Hematopoietic multipotent progenitor cell treated with erythropoietin and hydrocortisone succinate and interleukin-3 and kit ligand, for 17 days (in vitro differentiated cells): ENCODE data around the gene TDRD12.

ENCODE experiments used
- DNase-seq: peaks from one replicate; pipeline ENCODE4 v3.0.0-alpha.2; 2015; ENCODE audit warnings: low spot score

The TDRD12 gene, protein sequence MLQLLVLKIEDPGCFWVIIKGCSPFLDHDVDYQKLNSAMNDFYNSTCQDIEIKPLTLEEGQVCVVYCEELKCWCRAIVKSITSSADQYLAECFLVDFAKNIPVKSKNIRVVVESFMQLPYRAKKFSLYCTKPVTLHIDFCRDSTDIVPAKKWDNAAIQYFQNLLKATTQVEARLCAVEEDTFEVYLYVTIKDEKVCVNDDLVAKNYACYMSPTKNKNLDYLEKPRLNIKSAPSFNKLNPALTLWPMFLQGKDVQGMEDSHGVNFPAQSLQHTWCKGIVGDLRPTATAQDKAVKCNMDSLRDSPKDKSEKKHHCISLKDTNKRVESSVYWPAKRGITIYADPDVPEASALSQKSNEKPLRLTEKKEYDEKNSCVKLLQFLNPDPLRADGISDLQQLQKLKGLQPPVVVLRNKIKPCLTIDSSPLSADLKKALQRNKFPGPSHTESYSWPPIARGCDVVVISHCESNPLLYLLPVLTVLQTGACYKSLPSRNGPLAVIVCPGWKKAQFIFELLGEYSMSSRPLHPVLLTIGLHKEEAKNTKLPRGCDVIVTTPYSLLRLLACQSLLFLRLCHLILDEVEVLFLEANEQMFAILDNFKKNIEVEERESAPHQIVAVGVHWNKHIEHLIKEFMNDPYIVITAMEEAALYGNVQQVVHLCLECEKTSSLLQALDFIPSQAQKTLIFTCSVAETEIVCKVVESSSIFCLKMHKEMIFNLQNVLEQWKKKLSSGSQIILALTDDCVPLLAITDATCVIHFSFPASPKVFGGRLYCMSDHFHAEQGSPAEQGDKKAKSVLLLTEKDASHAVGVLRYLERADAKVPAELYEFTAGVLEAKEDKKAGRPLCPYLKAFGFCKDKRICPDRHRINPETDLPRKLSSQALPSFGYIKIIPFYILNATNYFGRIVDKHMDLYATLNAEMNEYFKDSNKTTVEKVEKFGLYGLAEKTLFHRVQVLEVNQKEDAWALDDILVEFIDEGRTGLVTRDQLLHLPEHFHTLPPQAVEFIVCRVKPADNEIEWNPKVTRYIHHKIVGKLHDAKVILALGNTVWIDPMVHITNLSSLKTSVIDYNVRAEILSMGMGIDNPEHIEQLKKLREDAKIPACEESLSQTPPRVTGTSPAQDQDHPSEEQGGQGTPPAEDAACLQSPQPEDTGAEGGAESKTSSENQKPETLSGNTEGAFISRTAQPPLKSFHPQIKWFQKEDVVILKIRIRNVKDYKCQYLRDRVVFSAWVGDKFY (N-terminal part only)

DNA sequence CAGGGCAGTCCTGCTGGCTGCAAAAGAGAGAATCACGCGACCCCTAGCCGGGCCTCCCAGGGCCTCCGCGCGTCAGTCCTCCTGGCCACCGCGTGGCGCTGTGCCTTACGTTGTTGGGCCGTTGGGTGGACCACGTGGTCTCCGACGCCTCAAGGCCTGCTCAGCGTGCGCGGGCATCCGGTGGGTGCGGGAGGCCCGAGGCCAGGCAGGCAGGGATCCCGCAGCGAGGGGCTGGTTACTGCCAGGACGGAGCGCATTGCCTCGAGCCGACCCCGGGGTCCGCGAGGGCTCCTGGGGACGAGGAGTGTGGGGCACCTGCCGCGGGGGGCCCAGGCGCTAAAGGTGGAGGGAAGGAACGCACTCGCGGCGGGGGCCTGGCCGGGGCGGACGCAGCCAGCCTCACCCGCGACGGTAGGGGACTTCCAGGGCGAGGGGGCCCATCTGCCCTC is at the start of gene TDRD12:
TSS of gene TDRD12 (plus strand) at position 157 of the 449 bp plus-strand sequence. CDS start 306 bp downstream, outside the sequence.
- DNase-seq = no peak

DNA sequence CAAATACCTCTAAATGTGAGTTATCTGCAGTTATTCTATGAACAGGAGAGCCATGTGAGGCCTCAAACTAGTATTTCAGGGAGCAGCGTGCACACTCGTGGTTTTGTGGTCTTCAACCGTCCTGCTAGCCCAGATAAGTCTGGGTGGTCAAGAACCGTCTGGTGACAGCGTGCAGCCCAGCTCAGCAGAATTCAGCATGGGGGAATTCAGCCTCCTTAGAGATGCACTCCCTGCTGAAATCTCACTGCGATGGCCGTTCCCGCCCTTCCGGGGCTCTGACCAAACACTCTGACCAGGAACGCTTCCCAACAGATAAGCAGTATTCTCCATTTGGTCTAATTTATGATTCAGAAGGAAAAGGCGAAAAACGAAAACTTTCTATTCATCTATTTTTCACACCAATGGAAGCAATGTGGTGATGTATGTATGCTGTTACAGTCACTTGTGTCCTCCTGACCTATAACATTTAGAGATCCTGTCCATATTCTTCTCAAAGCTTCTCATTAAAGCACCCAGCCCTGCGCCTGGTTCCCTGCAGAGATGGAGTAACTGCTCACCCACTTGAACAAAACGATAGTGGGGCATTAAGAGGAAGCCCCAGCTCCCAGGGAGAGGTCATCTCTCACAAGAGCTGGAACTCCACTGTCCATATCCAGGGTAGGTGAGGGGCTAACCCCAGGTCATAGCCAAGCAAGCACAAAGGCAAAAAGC is 47.5 kb upstream of the TDRD12 start:
- peak; percentile 51 for DNase-seq

DNA sequence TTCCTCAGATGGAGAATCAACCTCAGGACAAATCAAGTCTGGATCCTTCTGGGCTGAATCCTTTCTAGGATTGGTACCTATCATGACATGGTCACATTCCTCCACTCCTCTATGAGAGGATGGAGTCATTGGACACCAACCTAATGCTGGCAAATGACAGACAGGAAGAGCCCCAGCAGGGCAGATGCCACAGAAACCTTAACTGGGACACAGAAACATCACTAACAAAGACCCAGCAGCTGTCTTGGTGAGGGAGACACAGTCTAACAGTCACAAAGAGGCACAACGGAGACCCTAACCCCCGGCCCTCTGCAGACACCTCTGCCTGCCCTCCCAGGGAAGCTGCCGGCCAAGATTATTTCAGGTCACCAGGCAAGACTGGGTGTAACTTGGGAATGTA is 46.7 kb upstream of the TDRD12 start:
- peak; percentile 41 for DNase-seq

DNA sequence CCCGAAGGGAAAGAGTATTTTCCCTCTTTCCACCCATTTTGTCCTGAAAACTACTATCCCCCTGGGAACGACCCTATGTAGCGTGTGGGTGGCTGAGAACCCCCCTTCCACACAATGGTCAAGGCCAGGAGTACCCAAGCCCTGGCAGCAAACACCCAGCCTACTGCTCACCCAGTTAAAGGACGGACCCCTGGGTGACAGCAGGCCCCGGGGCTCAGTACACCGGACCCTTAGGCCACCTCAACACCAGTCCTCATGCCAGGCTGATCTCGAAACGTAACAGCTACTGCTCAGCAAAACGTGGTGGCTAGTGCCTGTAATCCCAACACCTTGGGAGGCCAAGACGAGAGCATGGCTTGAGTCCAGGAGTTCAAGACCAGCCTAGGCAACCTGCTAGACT is 46.0 kb upstream of the TDRD12 start:
- peak; percentile 34 for DNase-seq

DNA sequence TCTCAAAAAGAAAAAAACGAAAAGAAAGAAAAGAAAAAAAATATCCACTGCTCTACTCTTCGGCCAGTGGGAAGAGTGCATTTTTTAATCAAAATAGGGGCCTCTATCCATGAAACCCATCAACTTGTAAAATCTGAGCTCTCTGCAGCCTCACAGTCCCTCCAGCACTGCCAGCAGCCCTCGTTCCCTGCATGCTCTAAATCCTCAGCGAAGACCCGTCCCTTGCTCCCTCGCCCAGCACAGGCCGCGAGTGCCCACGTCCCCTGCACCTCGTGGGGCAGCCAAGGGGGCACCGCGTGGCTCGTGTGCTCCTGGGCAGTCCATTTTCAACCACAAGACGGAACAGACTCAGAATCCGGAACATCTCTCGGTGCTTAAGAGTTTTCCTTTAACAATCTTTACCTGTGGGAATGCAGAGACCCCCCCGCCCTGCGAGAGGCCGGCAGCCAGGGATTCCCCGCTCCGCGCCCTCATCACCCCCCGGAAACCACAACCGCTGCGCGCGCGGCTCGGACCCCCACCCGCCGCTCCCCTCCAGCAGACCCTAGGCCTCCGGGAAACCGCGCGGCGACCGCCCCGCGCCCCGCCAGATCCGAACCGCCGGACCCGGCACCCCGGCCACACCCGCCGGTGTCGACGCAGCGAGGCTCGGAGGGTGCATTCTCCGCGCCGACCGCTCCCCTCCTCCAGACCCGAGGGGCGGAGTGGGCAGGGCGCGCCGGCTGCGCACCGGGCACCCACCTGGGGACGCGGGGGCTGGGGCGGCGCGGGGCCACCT is 45.2 kb upstream of the TDRD12 start:
- DNase-seq = peak; percentile 42

DNA sequence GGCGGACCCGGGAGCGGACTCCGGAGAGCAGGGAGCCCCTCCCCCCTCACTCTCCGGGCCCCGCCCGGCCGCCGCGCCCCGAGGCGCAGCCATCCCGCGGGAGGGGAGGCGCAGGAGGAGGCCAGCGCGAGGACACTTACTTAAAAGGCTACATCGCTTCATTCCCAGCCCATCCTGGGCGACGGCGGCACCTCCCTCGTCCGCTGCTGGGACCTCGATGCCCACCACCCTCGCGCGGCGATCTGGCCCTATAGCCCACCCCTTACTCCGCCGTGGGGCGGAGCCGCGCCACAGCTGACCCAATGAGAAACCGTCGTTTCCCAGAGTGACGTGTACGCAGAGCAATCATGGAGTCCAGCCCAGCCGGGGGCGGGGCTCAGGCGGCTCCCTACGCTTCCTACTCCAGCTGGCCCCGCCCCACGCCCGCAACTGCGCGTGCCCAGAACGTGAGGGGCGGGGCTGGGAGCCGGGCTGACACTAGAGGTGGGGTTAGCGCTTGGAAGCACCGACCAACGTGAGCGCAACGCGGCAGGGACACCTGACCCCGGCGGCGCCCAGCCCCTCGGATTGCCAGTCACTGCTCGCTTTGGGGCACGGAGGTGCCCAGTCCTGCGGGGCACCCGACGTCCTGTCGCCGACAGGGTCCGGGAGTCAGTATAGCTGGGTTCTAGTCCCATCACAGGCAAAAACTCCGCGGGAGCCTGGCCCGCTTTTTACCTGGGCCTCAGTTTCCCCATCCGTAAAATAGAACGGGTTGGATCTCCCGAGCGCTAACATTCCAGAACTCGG is 44.4 kb upstream of the TDRD12 start, which contains the start of gene ANKRD27:
TSS of gene ANKRD27 (minus strand) at position 250 of the 789 bp plus-strand sequence. CDS start 16,165 bp downstream, outside the sequence.
- peak; percentile 100 for DNase-seq

DNA sequence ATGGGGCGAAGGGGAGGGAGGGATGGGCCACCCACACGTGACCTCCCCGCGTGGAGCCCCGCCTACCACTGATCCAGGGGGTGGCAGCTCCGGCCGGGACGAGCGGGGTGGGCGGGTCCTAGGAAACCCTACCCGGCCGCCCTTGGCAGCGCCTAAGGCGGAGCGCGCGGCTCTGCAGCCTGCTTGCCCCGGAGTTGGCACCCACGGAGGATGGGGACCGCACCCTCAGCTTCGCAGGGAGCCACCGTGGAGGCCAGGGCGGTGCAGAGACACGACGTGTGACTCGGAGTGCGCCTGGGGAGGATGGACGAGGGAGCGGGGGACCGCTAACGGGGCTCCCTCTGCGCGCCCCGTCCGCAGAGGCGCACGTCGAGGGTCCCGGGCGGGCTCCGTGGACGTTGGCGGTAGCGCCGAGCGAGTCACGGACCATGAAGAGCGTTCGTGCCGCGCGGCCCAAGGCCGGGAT is 43.8 kb upstream of the TDRD12 start, which contains the start of gene RGS9BP:
TSS of gene RGS9BP (plus strand) at position 129 of the 466 bp plus-strand sequence. CDS start 416 bp downstream, outside the sequence.
- peak; percentile 92 for DNase-seq

- DNase-seq = no peak
These were observed 43.2 kb upstream of the TDRD12 start for GRCh38 chr19:32676186-32676894.

GRCh38 chr19:32676895-32677359 is 42.6 kb upstream of the TDRD12 start:
- no peak for DNase-seq

GRCh38 chr19:32677657-32678056 is 41.9 kb upstream of the TDRD12 start:
- no peak for DNase-seq

DNA sequence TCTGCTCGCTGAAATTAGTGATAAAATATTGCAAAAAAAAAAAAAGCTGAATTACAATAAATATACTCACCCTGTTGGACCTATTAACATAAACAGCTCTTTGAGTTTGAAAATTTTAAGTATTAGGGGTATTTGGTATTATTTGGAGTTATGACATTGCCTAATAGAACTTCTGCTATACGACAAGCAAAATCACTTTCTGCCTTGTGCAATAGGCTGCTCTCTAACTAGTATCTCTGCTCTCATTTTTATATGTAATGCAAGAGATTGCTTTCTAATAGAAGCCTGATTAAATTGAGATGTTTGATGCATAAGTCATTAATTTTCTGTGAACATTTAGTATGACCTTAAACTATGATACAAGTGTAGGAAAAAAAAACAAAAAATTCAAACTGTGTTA is 38.6 kb upstream of the TDRD12 start:
- no peak for DNase-seq

- no peak for DNase-seq
These were observed 37.2 kb upstream of the TDRD12 start for GRCh38 chr19:32682317-32682716.

GRCh38 chr19:32686847-32687475 is 32.6 kb upstream of the TDRD12 start:
- no peak for DNase-seq

GRCh38 chr19:32687681-32688080 is 31.9 kb upstream of the TDRD12 start:
- no peak for DNase-seq

DNA sequence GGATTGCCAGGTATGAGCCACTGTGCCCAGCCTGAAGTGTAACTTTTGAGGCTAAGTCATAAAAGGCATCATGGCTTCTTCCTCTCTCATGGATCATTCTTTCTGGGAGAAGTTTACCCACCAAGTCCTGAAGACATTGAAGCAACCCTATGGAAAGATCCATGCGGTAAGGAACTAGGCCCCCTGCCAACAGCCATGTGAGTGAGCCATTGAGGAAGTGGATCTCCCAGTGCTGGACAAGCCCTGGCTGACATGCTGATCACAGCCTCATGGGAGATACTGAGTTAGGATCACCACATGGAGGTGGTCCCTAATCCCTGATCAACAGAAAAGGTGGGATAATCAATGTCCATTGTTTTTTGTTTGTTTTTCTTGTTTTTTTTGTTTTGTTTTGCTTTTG is 31.3 kb upstream of the TDRD12 start:
- DNase-seq = no peak

DNA sequence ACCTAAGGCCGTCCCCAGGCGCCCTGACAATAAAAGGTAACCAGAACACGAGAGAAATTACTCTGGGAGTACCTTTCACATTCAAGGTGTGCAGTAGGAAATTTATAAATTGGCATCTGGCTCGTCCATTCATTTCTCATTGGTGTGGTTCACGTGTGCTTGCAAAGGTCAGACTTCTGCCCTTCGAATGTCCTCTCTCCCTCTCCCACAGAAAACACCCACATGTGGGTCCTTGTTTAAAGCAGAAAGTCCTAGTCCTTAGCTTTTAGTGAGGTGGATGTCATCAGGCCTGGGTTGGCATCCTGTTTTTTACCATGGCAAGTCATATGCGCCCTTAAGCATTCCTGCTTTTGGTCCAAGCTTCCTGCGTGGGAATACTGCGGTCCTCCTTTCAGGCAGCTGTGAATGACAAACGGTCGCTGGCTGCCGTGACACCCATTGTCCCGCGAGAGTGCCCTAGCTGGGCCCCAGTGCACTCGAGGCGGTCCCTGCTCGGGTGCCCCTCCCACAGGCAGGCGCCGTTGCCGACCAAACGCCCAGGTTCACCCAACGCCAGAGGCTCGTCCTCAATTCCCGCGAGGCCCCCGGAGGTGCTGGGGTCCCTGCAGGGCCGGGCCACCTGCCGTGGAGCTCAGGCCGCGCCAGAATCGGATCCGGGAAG is 28.1 kb upstream of the TDRD12 start, which contains the start of gene NUDT19:
TSS of gene NUDT19 (plus strand) at position 531 of the 661 bp plus-strand sequence. CDS start 140 bp downstream, outside the sequence.
- DNase-seq = peak; percentile 64

DNA sequence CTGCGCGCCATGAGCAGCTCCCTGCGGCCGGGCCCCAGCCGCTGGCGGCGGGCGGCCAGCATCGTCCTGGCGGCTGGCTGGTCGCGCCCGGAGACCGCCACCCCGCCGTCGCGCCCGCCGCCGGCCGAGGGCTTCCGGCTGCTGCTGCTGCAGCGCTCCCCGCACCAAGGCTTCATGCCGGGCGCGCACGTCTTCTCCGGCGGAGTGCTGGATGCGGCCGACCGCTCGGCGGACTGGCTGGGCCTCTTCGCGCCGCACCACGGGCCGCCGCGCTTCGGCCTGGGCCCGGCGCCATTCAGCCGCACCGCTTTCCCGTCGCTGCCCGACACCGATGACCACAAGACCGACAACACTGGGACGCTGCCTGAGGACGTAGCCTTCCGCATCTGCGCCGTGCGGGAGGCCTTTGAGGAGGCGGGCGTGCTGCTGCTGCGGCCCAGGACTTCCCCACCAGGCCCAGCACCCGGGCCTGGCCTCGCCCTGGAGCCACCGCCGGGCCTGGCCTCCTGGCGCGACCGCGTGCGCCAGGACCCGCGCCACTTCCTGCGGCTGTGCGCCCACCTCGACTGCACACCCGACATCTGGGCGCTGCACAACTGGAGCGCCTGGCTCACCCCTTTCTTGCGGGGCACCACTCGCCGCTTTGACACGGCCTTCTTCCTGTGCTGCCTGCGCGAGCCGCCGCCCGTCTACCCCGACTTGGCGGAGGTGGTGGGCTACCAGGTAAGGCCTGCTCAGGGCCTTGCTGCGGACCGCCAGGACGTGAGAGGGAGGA is 27.4 kb upstream of the TDRD12 start:
- peak; percentile 48 for DNase-seq
